PFSK-1 (cell line): ENCODE data around the gene MYH9.

Experiments used
- FOXP2 ChIP-seq: optimal IDR thresholded peaks from 2 replicates; pipeline ENCODE3; 2011; ENCODE audit warnings: borderline replicate concordance, control low read depth, inconsistent platforms; ENCODE audit not compliant: insufficient read depth; ENCODE audit errors: extremely low read length, extremely low read depth
- POLR2AphosphoS5 ChIP-seq: IDR thresholded peaks from 2 replicates; pipeline ENCODE4 v1.6.1; 2012; ENCODE audit warnings: low read depth, mild to moderate bottlenecking, control low read depth, low read length, moderate library complexity
- REST ChIP-seq, 2 experiments: IDR thresholded peaks; 2 replicates each; pipeline versions ENCODE4 v1.6.1 to v1.8.0; 2011 to 2012; ENCODE audit warnings: low read depth in 2 of 2, low read length in 2 of 2, control low read depth in 1 of 2, inconsistent platforms in 1 of 2, mild to moderate bottlenecking in 1 of 2, moderate library complexity in 1 of 2; ENCODE audit not compliant: insufficient read depth in 1 of 2
- SIN3A ChIP-seq: IDR thresholded peaks from 2 replicates; pipeline ENCODE4 v1.6.1; 2012; ENCODE audit warnings: mild to moderate bottlenecking, low read length, moderate library complexity, borderline replicate concordance; ENCODE audit not compliant: insufficient read depth
- TAF1 ChIP-seq: IDR thresholded peaks from 2 replicates; pipeline ENCODE4 v1.6.1; 2012; ENCODE audit warnings: low read length, control low read depth, borderline replicate concordance; ENCODE audit not compliant: insufficient read depth

MYH9 gene

GRCh38 chr22:36320553-36320952 lies 67.2 kb downstream of the MYH9 start:
- no peak for TF ChIP-seq TAF1
- TF ChIP-seq SIN3A = no peak
- TF ChIP-seq REST (IDR thresholded peaks at IDR 0.05; ENCODE audit: insufficient read depth in 1 of 2, low read depth in 2 of 2, low read length in 2 of 2) = no peak
- TF ChIP-seq FOXP2 = no peak
- TF ChIP-seq POLR2AphosphoS5 = no peak

GRCh38 chr22:36319595-36320497 lies 67.9 kb downstream of the MYH9 start:
- no peak for TF ChIP-seq REST (IDR thresholded peaks at IDR 0.05; ENCODE audit: insufficient read depth in 1 of 2, low read depth in 2 of 2, low read length in 2 of 2)
- no peak for TF ChIP-seq FOXP2
- no peak for TF ChIP-seq SIN3A
- no peak for TF ChIP-seq TAF1
- no peak for TF ChIP-seq POLR2AphosphoS5

- no peak for TF ChIP-seq TAF1
Measured at GRCh38 chr22:36318442-36318841, 69.3 kb downstream of the MYH9 start.

GRCh38 chr22:36317658-36318271 lies 70.0 kb downstream of the MYH9 start:
- TF ChIP-seq REST (IDR thresholded peaks at IDR 0.05; ENCODE audit: insufficient read depth in 1 of 2, low read depth in 2 of 2, low read length in 2 of 2) (no peak), POLR2AphosphoS5 (no peak), FOXP2 (no peak), TAF1 (no peak)

GRCh38 chr22:36316419-36316818 lies 71.3 kb downstream of the MYH9 start:
- TF ChIP-seq POLR2AphosphoS5 (no peak), REST (IDR thresholded peaks at IDR 0.05; ENCODE audit: insufficient read depth in 1 of 2, low read depth in 2 of 2, low read length in 2 of 2) (no peak), TAF1 (no peak), FOXP2 (no peak), SIN3A (no peak)
